Fibroblast of mammary gland (primary cell): ENCODE measurements around the gene SEZ6.
A peak's percentile ranks its signal among the peaks of the same experiment; 100 is the strongest.

Experiments
- DNase-seq: peaks from one replicate; pipeline ENCODE4 v3.0.0-alpha.2; 2010; ENCODE audit warnings: low read depth
- H3K4me3 ChIP-seq: 2 replicates; pipeline ENCODE4 v1.5.1; 2011; ENCODE audit warnings: low read depth, mild to moderate bottlenecking, low read length, moderate library complexity; ENCODE audit not compliant: control insufficient read depth
- CTCF ChIP-seq: conservative IDR thresholded peaks from 2 replicates; pipeline ENCODE4 v1.5.1; 2011; ENCODE audit warnings: low read depth, low read length, inconsistent platforms; ENCODE audit not compliant: control insufficient read depth, insufficient read depth

SEZ6 gene

DNA sequence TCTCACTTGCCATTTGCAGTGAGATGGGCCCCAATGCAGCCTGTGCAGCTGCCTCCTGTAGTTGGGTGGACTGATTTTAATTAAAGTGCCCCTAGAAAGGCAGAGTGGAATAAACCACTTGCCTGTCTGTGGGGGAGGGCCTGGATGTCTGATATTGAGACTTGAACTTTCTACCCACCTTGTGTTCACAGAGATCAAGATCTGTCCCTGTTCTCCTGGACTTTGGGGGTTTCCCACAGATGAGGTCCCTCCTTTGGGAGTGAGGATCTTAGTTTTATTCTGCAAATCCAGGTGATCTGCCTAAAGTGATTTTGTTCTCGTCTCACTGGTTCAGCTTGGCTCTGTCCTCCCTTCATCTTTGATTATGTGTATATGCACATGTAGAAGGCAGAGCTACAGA is 95.3 kb downstream of the SEZ6 start:
- no peak overlapping the region for H3K4me3 ChIP-seq
- DNase-seq: no peak
- no peak for TF ChIP-seq CTCF

DNA sequence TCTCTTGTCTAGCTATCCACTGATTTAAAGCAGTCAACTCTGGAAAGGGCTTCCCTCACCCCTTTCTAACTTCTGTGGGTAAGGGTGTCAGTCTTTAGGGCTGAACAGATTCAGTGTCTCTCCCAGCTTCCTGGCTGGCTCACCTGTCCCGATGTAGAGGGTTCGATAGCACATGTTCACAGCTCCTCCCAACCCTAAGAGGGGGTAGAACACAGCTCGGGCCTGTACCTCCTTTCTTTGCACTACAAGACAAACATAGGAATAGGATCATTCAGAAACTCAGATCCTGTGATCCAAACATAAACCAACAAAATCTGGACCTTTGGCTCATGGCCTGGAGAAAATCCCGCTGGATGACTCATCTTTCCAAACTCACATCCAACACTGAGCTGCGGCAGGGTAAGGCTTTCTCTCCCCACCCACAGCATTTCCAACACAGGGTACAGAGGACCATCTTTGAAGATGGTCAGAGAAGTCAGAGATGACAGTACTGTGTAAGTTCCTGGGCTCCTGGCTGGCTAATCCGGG is 97.1 kb downstream of the SEZ6 start:
- DNase-seq: peak; percentile 90
- TF ChIP-seq CTCF: no peak
- no peak overlapping the region for H3K4me3 ChIP-seq

GRCh38 chr17:28907709-28908475 is 97.9 kb downstream of the SEZ6 start:
- H3K4me3 ChIP-seq: no peak overlapping the region
- DNase-seq: peak; percentile 51
- no peak for TF ChIP-seq CTCF

DNA sequence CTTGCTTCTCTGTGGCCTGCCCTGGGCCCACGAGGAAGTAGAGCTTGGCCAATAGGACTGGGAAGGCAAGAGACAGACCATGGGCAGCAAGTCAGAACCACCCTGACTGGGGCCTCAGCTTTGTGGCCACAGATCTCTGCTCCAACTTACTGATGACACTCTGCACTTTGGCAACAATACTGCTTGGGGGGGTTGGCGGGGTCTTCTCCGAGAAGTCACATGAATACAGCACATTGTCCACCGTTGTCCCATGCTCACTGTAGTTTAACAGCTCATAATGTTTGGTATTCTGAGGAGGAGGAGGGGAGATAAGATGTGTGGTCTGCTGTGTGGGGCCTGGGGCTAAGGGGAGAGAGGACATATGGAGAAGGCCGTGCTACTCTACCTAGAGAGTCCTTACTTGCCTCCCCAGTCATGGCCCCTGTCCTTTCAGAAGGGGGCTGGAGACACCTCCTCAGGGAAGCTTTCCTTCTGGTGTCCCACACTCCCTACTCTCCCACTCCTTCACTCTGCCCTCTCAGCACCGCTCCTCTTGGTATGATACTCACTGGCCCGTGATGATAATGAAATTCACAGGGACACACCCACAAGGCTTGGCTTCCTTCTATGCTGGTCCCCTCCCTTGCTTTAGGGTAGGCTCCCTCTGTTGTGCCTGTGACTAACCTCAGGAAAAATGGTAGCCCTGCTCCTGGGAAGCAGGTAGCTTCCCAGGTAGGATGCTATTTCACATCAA is 99.0 kb downstream of the SEZ6 start:
- H3K4me3 ChIP-seq: no peak overlapping the region
- no peak for DNase-seq
- no peak for TF ChIP-seq CTCF

- no peak for TF ChIP-seq CTCF
- DNase-seq: no peak
- no peak overlapping the region for H3K4me3 ChIP-seq
These were observed 99.6 kb downstream of the SEZ6 start for GRCh38 chr17:28906276-28906675.
